T-helper 1 cell treated with Interleukin-12 subunit alpha and Interleukin-12 subunit beta and Interleukin-4 antibody, amounts not matched to agents 30 μg/mL and 1 μg/mL, for 36 hours (primary cell): Measurements from ENCODE around the gene RPTOR.

Experiments
- H3K27ac Mint-ChIP-seq: one replicate; pipeline ENCODE4 v1.8.0; 2021; ENCODE audit warnings: mild to moderate bottlenecking, mixed read lengths
- H3K27me3 Mint-ChIP-seq: one replicate; pipeline ENCODE4 v1.8.0; 2021; ENCODE audit warnings: low read depth, mixed read lengths
- H3K36me3 Mint-ChIP-seq: one replicate; pipeline ENCODE4 v1.8.0; 2021; ENCODE audit warnings: low read depth, mixed read lengths
- H3K4me1 Mint-ChIP-seq: one replicate; pipeline ENCODE4 v1.8.0; 2021; ENCODE audit warnings: low read depth, mixed read lengths
- H3K4me3 Mint-ChIP-seq: one replicate; pipeline ENCODE4 v1.8.0; 2021; ENCODE audit warnings: mild to moderate bottlenecking, moderate library complexity, mixed read lengths
- H3K9me3 Mint-ChIP-seq: one replicate; pipeline ENCODE4 v1.8.0; 2021; ENCODE audit warnings: mixed read lengths

Gene RPTOR

GRCh38 chr17:80726558-80727408, 182.1 kb downstream of the RPTOR start:
- Mint-ChIP-seq H3K36me3 (peaks cover 22% of the 10 kb centered on the region), H3K27me3 (no peaks in the 10 kb centered on the region), H3K27ac (no peak overlapping the region), H3K4me3 (no peak overlapping the region), H3K4me1 (peaks cover 40% of the 10 kb centered on the region), H3K9me3 (no peaks in the 10 kb centered on the region)

GRCh38 chr17:80727409-80727755, 182.7 kb downstream of the RPTOR start:
- no peak overlapping the region for H3K4me3 Mint-ChIP-seq
- H3K9me3 Mint-ChIP-seq = no peaks in the 10 kb centered on the region
- H3K4me1 Mint-ChIP-seq = peaks cover 40% of the 10 kb centered on the region
- no peaks in the 10 kb centered on the region for H3K27me3 Mint-ChIP-seq
- H3K36me3 Mint-ChIP-seq = peaks cover 22% of the 10 kb centered on the region
- no peak overlapping the region for H3K27ac Mint-ChIP-seq

GRCh38 chr17:80729016-80729415, 184.4 kb downstream of the RPTOR start:
- Mint-ChIP-seq H3K27ac (peak overlapping the region; percentile 73), H3K27me3 (no peaks in the 10 kb centered on the region), H3K4me3 (no peak overlapping the region), H3K4me1 (peaks cover 38% of the 10 kb centered on the region), H3K36me3 (peaks cover 21% of the 10 kb centered on the region), H3K9me3 (no peaks in the 10 kb centered on the region)

- H3K4me1 Mint-ChIP-seq = peaks cover 44% of the 10 kb centered on the region
- peaks cover 25% of the 10 kb centered on the region for H3K36me3 Mint-ChIP-seq
- H3K4me3 Mint-ChIP-seq = no peak overlapping the region
- peak overlapping the region; percentile 73 for H3K27ac Mint-ChIP-seq
- H3K27me3 Mint-ChIP-seq = no peaks in the 10 kb centered on the region
- no peaks in the 10 kb centered on the region for H3K9me3 Mint-ChIP-seq
Observed at GRCh38 chr17:80729761-80730160, 185.1 kb downstream of the RPTOR start.

GRCh38 chr17:80730739-80731138, 186.1 kb downstream of the RPTOR start:
- Mint-ChIP-seq H3K36me3 (peaks cover 33% of the 10 kb centered on the region), H3K4me1 (peaks cover 44% of the 10 kb centered on the region), H3K27ac (peak overlapping the region; percentile 93), H3K4me3 (peak overlapping the region; percentile 50), H3K27me3 (no peaks in the 10 kb centered on the region), H3K9me3 (no peaks in the 10 kb centered on the region)

- H3K27ac Mint-ChIP-seq = peak overlapping the region; percentile 93
- no peaks in the 10 kb centered on the region for H3K9me3 Mint-ChIP-seq
Observed at GRCh38 chr17:80731323-80731722, 186.7 kb downstream of the RPTOR start.

GRCh38 chr17:80732268-80732667, 187.6 kb downstream of the RPTOR start:
- Mint-ChIP-seq H3K36me3 (peaks cover 33% of the 10 kb centered on the region), H3K27ac (no peak overlapping the region), H3K9me3 (no peaks in the 10 kb centered on the region), H3K4me1 (peaks cover 48% of the 10 kb centered on the region), H3K4me3 (no peak overlapping the region), H3K27me3 (no peaks in the 10 kb centered on the region)

More at GRCh38 chr17:80731323-80731722, 186.7 kb downstream of the RPTOR start:
- H3K4me1 Mint-ChIP-seq = peaks cover 45% of the 10 kb centered on the region
- peaks cover 33% of the 10 kb centered on the region for H3K36me3 Mint-ChIP-seq
- no peaks in the 10 kb centered on the region for H3K27me3 Mint-ChIP-seq
- H3K4me3 Mint-ChIP-seq = peak overlapping the region; percentile 43

GRCh38 chr17:80737106-80738019, 192.7 kb downstream of the RPTOR start:
- H3K27ac Mint-ChIP-seq = no peak overlapping the region
- H3K4me3 Mint-ChIP-seq = no peak overlapping the region
- H3K9me3 Mint-ChIP-seq = no peaks in the 10 kb centered on the region
- H3K4me1 Mint-ChIP-seq = peaks cover 52% of the 10 kb centered on the region
- H3K27me3 Mint-ChIP-seq = no peaks in the 10 kb centered on the region
- H3K36me3 Mint-ChIP-seq = peaks cover 48% of the 10 kb centered on the region

- Mint-ChIP-seq H3K4me3 (no peak overlapping the region), H3K27me3 (no peaks in the 10 kb centered on the region), H3K9me3 (no peaks in the 10 kb centered on the region), H3K36me3 (peaks cover 53% of the 10 kb centered on the region), H3K4me1 (peaks cover 58% of the 10 kb centered on the region), H3K27ac (peak overlapping the region; percentile 76)
Observed at GRCh38 chr17:80738020-80738808, 193.6 kb downstream of the RPTOR start.

- Mint-ChIP-seq H3K27me3 (no peaks in the 10 kb centered on the region), H3K36me3 (peaks cover 50% of the 10 kb centered on the region), H3K4me1 (peaks cover 52% of the 10 kb centered on the region), H3K27ac (peak overlapping the region; percentile 77), H3K9me3 (no peaks in the 10 kb centered on the region), H3K4me3 (peak overlapping the region; percentile 42)
Observed at GRCh38 chr17:80738987-80739730, 194.5 kb downstream of the RPTOR start.

GRCh38 chr17:80740141-80740540, 195.5 kb downstream of the RPTOR start:
- no peaks in the 10 kb centered on the region for H3K9me3 Mint-ChIP-seq
- H3K27ac Mint-ChIP-seq = peak overlapping the region; percentile 77
- H3K27me3 Mint-ChIP-seq = no peaks in the 10 kb centered on the region
- H3K36me3 Mint-ChIP-seq = peaks cover 43% of the 10 kb centered on the region
- peaks cover 49% of the 10 kb centered on the region for H3K4me1 Mint-ChIP-seq
- H3K4me3 Mint-ChIP-seq = no peak overlapping the region

GRCh38 chr17:80742091-80742490, 197.5 kb downstream of the RPTOR start:
- peak overlapping the region; percentile 88 for H3K27ac Mint-ChIP-seq

GRCh38 chr17:80742581-80743180, 198.0 kb downstream of the RPTOR start:
- Mint-ChIP-seq H3K27ac (peak overlapping the region; percentile 88), H3K27me3 (no peaks in the 10 kb centered on the region), H3K36me3 (peaks cover 43% of the 10 kb centered on the region), H3K9me3 (no peaks in the 10 kb centered on the region), H3K4me1 (peaks cover 52% of the 10 kb centered on the region), H3K4me3 (peak overlapping the region; percentile 80)

More at GRCh38 chr17:80742091-80742490, 197.5 kb downstream of the RPTOR start:
- Mint-ChIP-seq H3K4me3 (peak overlapping the region; percentile 80), H3K36me3 (peaks cover 40% of the 10 kb centered on the region), H3K4me1 (peaks cover 50% of the 10 kb centered on the region), H3K27me3 (no peaks in the 10 kb centered on the region), H3K9me3 (no peaks in the 10 kb centered on the region)
